Breast epithelium (tissue), 4 donors: ENCODE measurements around the gene TENM4. TPM values are rescaled to one million over a fixed set of nuclear protein-coding genes. Genes with fewer than 3 reads are reported as not detected.

ENCODE experiments used
- DNase-seq, 2 donors: peaks; one replicate each; pipeline ENCODE4 v3.0.0-alpha.2; 2019; ENCODE audit warnings: low spot score in 2 of 2
- H3K27ac ChIP-seq, 2 donors: fragments of 200-600 bp; sonication (generic) in 1 of 2; one replicate each; pipeline ENCODE4 v1.5.1; 2016 to 2019; ENCODE audit warnings: mild to moderate bottlenecking in 1 of 2
- H3K27me3 ChIP-seq, 2 donors: fragments of 200-600 bp; sonication (generic) in 1 of 2; one replicate each; pipeline versions ENCODE4 v1.5.1 to v1.6.0; 2017 to 2019; ENCODE audit warnings: control low read depth in 1 of 2, mild to moderate bottlenecking in 1 of 2
- H3K36me3 ChIP-seq: fragments of 200-600 bp; one replicate; pipeline ENCODE4 v1.5.1; 2019
- H3K4me1 ChIP-seq, 2 donors: fragments of 200-600 bp; sonication (generic); one replicate each; pipeline ENCODE4 v1.5.1; 2016 to 2019; ENCODE audit warnings: control low read depth in 1 of 2
- H3K4me3 ChIP-seq, 3 donors: fragments of 200-600 bp; sonication (generic); 1 replicate in 2 of 3; 2 replicates in 1 of 3; pipeline ENCODE4 v1.5.1; 2016 to 2019; ENCODE audit warnings: mild to moderate bottlenecking in 3 of 3, moderate library complexity in 2 of 3
- H3K9me3 ChIP-seq, 2 donors: fragments of 200-600 bp; sonication (generic) in 1 of 2; one replicate each; pipeline ENCODE4 v1.5.1; 2016 to 2019; ENCODE audit warnings: control low read depth in 1 of 2
- CTCF ChIP-seq, 3 donors: fragments of 450-650 bp; IDR thresholded peaks; one replicate each; pipeline ENCODE4 v1.5.1; 2016 to 2017; ENCODE audit warnings: antibody characterized with exemption in 3 of 3, mild to moderate bottlenecking in 3 of 3, moderate library complexity in 3 of 3
- POLR2A ChIP-seq: fragments of 450-650 bp; IDR thresholded peaks from one replicate; pipeline ENCODE4 v1.6.1; 2016; ENCODE audit warnings: antibody characterized with exemption, mild to moderate bottlenecking, moderate library complexity
- POLR2AphosphoS5 ChIP-seq, 3 donors: sonication (generic); formaldehyde crosslinking; IDR thresholded peaks; one replicate each; pipeline ENCODE4 v1.6.1; 2017; ENCODE audit warnings: antibody characterized with exemption in 3 of 3
- intact Hi-C: fragments of 100-400 bp; cut with DNase I; formaldehyde crosslinking; loops from one replicate; pipeline ENCODE4 v1.15.1; 2023; ENCODE audit warnings: low total_unique reads
- total RNA-seq, 3 donors: library from RNA; depleted of rRNA; stranded (reverse); fragments of >200 nt; gene quantifications; one replicate each; pipeline ENCODE4 v1.1.0, GENCODE V29; 2016

The TENM4 gene
- total RNA-seq, 3 donors from 2014 or later: 0.29 to 7.9 (median 4.8) TPM

- DNase-seq: no peak
- TF ChIP-seq POLR2AphosphoS5 (IDR thresholded peaks at IDR 0.05) (no peak), CTCF (IDR thresholded peaks at IDR 0.05) (no peak), POLR2A (no peak)
- Histone ChIP-seq H3K4me3 (no peak overlapping the region), H3K27me3 (no peaks in the 10 kb centered on the region), H3K27ac (no peak overlapping the region), H3K36me3 (no peaks in the 10 kb centered on the region), H3K4me1 (no peaks in the 10 kb centered on the region), H3K9me3 (no peaks in the 10 kb centered on the region)
- intact Hi-C loops: no loop called here
These were observed 293.8 kb downstream of the TENM4 start for GRCh38 chr11:79147011-79147410.

DNA sequence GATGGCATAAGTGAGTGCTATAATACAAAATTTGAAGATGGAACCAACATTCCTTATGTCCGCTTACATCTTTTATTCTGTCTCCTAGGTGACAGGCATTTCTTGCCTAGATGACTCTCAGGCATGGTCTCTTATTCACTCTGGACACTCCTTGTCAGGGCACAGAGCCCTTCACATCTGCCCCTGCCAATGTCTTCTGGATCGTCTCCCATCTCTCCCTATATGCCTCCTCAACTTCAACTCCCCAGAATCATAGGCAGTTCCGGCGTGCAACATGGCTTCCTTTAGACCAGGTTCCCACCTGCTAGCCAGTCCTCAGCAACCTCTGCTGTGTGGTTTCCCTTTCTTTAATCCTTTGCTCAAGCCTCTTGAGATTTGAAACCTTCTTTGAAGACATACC is 300.9 kb downstream of the TENM4 start:
- DNase-seq: no peak
- intact Hi-C loops: no loop called here

GRCh38 chr11:79129702-79130101 is 311.1 kb downstream of the TENM4 start:
- H3K36me3 ChIP-seq: no peaks in the 10 kb centered on the region
- no peak for DNase-seq
- H3K27ac ChIP-seq: no peak overlapping the region
- no peaks in the 10 kb centered on the region for H3K4me1 ChIP-seq
- H3K4me3 ChIP-seq: no peak overlapping the region
- no peaks in the 10 kb centered on the region for H3K27me3 ChIP-seq
- intact Hi-C loops: no loop called here
- TF ChIP-seq CTCF (IDR thresholded peaks at IDR 0.05) (no peak), POLR2A (no peak), POLR2AphosphoS5 (IDR thresholded peaks at IDR 0.05) (no peak)
- peaks cover 12 to 19% of the 10 kb centered on the region in 2 donors for H3K9me3 ChIP-seq

More for the DNA sequence above, 300.9 kb downstream of the TENM4 start:
- H3K27ac ChIP-seq: no peak overlapping the region
- no peaks in the 10 kb centered on the region for H3K27me3 ChIP-seq
- H3K4me3 ChIP-seq: no peak overlapping the region
- TF ChIP-seq CTCF (IDR thresholded peaks at IDR 0.05) (no peak), POLR2AphosphoS5 (IDR thresholded peaks at IDR 0.05) (no peak), POLR2A (no peak)
- no peaks in the 10 kb centered on the region for H3K9me3 ChIP-seq
- no peaks in the 10 kb centered on the region for H3K4me1 ChIP-seq
- H3K36me3 ChIP-seq: no peaks in the 10 kb centered on the region

DNA sequence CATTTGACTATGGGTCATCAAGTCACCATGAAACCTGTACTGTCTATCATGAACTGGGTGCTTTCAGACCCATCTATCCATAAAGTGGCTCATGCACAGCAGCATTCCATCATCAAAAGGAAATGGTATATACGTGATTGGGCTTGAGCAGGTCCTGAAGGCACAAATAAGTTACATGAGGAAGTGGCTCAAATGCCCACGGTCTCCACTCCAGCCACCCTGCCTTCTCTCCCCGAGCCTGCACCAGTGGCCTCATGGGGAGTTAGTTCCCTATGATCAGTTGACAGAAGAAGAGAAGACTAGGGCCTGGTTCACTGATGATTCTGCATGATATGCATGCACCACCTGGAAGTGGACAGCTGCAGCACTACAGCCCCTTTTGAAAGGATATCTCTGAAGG is 312.5 kb downstream of the TENM4 start:
- peaks cover 12 to 19% of the 10 kb centered on the region in 2 donors for H3K9me3 ChIP-seq
- no peak for TF ChIP-seq POLR2AphosphoS5 (IDR thresholded peaks at IDR 0.05)
- TF ChIP-seq POLR2A: no peak
- no peak for TF ChIP-seq CTCF (IDR thresholded peaks at IDR 0.05)
- DNase-seq: no peak
- H3K27me3 ChIP-seq: no peaks in the 10 kb centered on the region
- H3K4me1 ChIP-seq: no peaks in the 10 kb centered on the region
- intact Hi-C loops: no loop called here
- H3K36me3 ChIP-seq: no peaks in the 10 kb centered on the region
- no peak overlapping the region for H3K4me3 ChIP-seq
- no peak overlapping the region for H3K27ac ChIP-seq

DNA sequence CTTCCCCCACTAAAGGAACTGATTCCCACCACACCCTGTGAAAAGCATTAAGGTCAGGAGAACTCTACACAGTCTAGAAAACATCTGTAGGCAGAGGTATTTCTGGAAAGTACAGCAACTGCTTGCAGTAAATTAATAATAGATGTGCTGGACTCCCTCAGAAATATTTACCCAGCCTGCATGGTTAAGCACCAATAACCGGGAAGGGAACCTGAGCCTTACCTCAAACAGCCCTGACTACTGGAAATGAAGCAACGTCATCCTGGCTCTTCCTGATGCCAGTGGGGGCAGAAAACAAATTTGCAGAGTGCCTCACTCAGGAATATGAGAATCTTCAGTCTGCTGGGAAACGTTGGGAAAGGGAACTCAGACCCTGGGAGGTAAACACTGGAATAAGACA is 318.1 kb downstream of the TENM4 start:
- H3K36me3 ChIP-seq: no peaks in the 10 kb centered on the region
- peaks cover 7 to 19% of the 10 kb centered on the region in 2 donors for H3K9me3 ChIP-seq
- intact Hi-C loops: no loop called here
- H3K4me1 ChIP-seq: no peaks in the 10 kb centered on the region
- no peaks in the 10 kb centered on the region for H3K27me3 ChIP-seq
- DNase-seq: no peak
- TF ChIP-seq CTCF (IDR thresholded peaks at IDR 0.05) (no peak), POLR2AphosphoS5 (IDR thresholded peaks at IDR 0.05) (no peak), POLR2A (no peak)
- no peak overlapping the region for H3K27ac ChIP-seq
- no peak overlapping the region for H3K4me3 ChIP-seq
